ENCODE results near the gene SAFB2.

Gene SAFB2

GRCh38 chr19:5622465-5623396 is at the start of gene SAFB2, which contains the start of gene SAFB:
Gene SAFB2 (minus strand): TSS chr19:5622776. CDS start chr19:5622715, 61 bp downstream.
Gene SAFB (plus strand): TSS chr19:5623083. CDS start chr19:5623206, 123 bp downstream.
- peak; percentile 97 for DNase-seq (ENCODE audit: low read depth)

- DNase-seq (ENCODE audit: low read depth) = no peak
These were observed 49.0 kb upstream of the SAFB2 start for GRCh38 chr19:5671600-5671999.

- no peak for DNase-seq (ENCODE audit: low read depth)
These were observed 46.6 kb upstream of the SAFB2 start for GRCh38 chr19:5669212-5669611.

GRCh38 chr19:5667751-5668271 is 45.2 kb upstream of the SAFB2 start:
- no peak for DNase-seq (ENCODE audit: low read depth)

GRCh38 chr19:5666921-5667610 is 44.5 kb upstream of the SAFB2 start:
- DNase-seq (ENCODE audit: low read depth) = no peak

- DNase-seq (ENCODE audit: low read depth) = no peak
These were observed 43.4 kb upstream of the SAFB2 start for GRCh38 chr19:5665781-5666513.

- DNase-seq (ENCODE audit: low read depth) = no peak
These were observed 41.9 kb upstream of the SAFB2 start for GRCh38 chr19:5664515-5664914.

- no peak for DNase-seq (ENCODE audit: low read depth)
These were observed 41.3 kb upstream of the SAFB2 start for GRCh38 chr19:5663904-5664303.

- no peak for DNase-seq (ENCODE audit: low read depth)
These were observed 38.9 kb upstream of the SAFB2 start for GRCh38 chr19:5661483-5661882.

GRCh38 chr19:5655412-5655811 is 32.8 kb upstream of the SAFB2 start:
- no peak for DNase-seq (ENCODE audit: low read depth)

- no peak for DNase-seq (ENCODE audit: low read depth)
These were observed 32.4 kb upstream of the SAFB2 start for GRCh38 chr19:5654931-5655330.

GRCh38 chr19:5652261-5652660 is 29.7 kb upstream of the SAFB2 start:
- DNase-seq (ENCODE audit: low read depth) = no peak

- DNase-seq (ENCODE audit: low read depth) = no peak
These were observed 28.8 kb upstream of the SAFB2 start for GRCh38 chr19:5651361-5651760.

GRCh38 chr19:5648464-5648863 is 25.9 kb upstream of the SAFB2 start:
- no peak for DNase-seq (ENCODE audit: low read depth)

GRCh38 chr19:5646703-5647102 is 24.1 kb upstream of the SAFB2 start:
- no peak for DNase-seq (ENCODE audit: low read depth)

- no peak for DNase-seq (ENCODE audit: low read depth)
These were observed 22.8 kb upstream of the SAFB2 start for GRCh38 chr19:5645409-5645808.

GRCh38 chr19:5644037-5644436 is 21.5 kb upstream of the SAFB2 start:
- DNase-seq (ENCODE audit: low read depth) = no peak

GRCh38 chr19:5643060-5643459 is 20.5 kb upstream of the SAFB2 start:
- DNase-seq (ENCODE audit: low read depth) = no peak

- DNase-seq (ENCODE audit: low read depth) = no peak
These were observed 19.6 kb upstream of the SAFB2 start for GRCh38 chr19:5642204-5642603.

- DNase-seq (ENCODE audit: low read depth) = no peak
These were observed 18.6 kb upstream of the SAFB2 start for GRCh38 chr19:5641171-5641570.

GRCh38 chr19:5637971-5638370 is 15.4 kb upstream of the SAFB2 start:
- DNase-seq (ENCODE audit: low read depth) = no peak

- DNase-seq (ENCODE audit: low read depth) = no peak
These were observed 12.9 kb upstream of the SAFB2 start for GRCh38 chr19:5635427-5635826.

Measured in non-pigmented ciliary epithelial cell (primary cell).